ENCODE measurements around the gene ADD3. TPM values are rescaled to one million over a fixed set of nuclear protein-coding genes. Genes with fewer than 3 reads are reported as not detected.

Gene ADD3, protein sequence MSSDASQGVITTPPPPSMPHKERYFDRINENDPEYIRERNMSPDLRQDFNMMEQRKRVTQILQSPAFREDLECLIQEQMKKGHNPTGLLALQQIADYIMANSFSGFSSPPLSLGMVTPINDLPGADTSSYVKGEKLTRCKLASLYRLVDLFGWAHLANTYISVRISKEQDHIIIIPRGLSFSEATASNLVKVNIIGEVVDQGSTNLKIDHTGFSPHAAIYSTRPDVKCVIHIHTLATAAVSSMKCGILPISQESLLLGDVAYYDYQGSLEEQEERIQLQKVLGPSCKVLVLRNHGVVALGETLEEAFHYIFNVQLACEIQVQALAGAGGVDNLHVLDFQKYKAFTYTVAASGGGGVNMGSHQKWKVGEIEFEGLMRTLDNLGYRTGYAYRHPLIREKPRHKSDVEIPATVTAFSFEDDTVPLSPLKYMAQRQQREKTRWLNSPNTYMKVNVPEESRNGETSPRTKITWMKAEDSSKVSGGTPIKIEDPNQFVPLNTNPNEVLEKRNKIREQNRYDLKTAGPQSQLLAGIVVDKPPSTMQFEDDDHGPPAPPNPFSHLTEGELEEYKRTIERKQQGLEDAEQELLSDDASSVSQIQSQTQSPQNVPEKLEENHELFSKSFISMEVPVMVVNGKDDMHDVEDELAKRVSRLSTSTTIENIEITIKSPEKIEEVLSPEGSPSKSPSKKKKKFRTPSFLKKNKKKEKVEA
- total RNA-seq = 28.4 and 28.9 TPM in 2 replicates

DNA sequence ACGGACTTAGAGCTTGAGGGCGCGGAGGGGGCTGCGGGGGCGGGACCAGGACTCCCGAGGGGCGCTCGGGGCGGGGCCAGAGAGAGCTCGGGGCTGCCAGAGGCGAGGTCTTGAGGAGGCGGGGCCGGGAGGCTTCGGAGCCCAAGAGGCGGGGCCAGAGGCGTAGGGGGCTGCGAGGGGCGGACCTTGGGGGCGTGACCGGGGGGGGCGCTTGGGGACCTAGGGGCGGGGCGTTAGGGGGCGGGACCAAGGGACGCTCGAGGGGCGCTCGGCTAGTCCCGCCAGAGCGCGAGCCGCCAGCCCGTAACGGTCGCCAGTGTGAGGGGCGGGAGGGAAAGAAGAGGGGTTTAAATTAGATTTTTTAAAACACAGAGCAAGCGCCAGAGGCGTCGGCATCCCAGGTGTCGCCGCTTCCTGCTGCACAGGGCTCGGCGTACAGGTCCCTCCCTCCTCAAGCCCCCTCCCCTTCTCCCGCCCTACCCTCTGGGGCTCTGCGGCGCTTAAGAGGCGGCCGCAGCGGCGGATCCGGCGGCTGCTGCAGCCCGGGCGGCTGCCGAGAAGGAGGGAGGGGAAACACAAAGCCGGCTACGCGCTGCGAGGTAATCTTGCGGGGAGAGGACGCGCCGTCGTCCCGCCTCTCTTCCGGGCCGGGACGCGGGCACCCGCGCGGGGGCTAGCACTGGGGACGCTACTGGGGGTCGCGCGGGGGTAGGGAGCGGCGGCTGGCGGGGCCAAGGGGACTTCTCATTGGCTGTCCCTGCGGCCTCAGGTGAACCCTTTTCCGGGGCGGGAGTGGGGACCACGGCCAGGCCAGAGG, at the start of gene ADD3:
ADD3 (plus strand) TSS at position 284 of the 817 bp plus-strand sequence. CDS start 92,670 bp downstream, outside the sequence.
- Mint-ChIP-seq H3K4me3 (no peak within 1 kb of the TSS), H3K4me1 (peaks cover 40% of the 10 kb centered on the region)
- intact Hi-C loops (cut with micrococcal nuclease) = loop anchor here (1.0 to 5.0 kb wide), 6 partner anchors 29 to 219 kb away; no protein-coding TSS in a partner anchor

GRCh38 chr10:109958059-109958458, 49.7 kb upstream of the ADD3 start:
- H3K4me1 Mint-ChIP-seq = peaks cover 2% of the 10 kb centered on the region

More for the DNA sequence above, at the start of gene ADD3:
- Mint-ChIP-seq H3K36me3 (ENCODE audit: low read depth) (peaks cover 2% of the 10 kb centered on the region), H3K9me3 (no peaks in the 10 kb centered on the region), H3K27me3 (peaks cover 4% of the 10 kb centered on the region), H3K27ac (peak within 1 kb of the TSS; percentile 94)
- DNase-seq = peak; percentile 95

DNA sequence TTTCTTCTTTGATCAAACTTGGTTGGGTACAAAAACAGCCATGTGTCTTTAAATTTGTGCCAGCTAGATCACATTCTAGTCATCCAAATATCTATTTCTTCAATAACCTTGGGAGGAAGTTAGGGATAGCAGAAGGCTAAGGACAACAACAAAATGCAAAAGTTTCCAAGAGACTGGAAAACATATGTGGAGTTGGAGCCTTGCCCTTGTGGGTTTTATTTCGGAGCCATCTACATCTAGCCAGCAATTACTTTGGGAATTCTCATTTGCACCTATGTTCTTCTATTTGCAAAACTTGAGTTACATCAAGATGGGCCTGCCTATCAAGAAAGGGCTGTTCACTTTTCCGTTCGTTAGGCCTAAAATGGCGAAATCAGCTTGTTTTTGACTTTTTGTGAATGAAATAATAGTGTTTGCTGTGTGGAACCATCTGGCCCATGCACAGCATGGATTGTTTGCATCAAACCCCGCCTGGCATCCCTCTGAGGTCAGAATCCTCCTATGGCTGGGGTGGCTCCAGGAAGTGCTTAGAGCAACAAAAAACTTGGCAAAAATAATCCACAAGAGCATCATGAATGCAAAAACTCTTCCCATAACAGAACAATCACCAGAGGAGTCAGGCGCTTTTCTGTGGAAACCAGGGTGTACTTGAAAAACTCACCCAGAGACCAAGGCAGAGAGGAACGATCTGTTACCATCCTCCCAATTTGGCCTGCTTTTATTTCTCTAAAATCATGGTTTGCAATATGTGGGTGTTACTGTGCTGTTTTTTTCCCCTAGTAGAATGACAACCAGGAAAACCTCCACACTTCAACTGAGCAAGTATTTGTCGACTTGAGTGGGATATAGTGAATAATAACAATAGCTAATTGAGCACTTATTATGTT, 48.3 kb upstream of the ADD3 start:
- no peaks in the 10 kb centered on the region for H3K36me3 Mint-ChIP-seq (ENCODE audit: low read depth)
- no peak for DNase-seq
- intact Hi-C loops (cut with micrococcal nuclease) = loop anchor here (5.0 kb wide), 1 partner anchor 77 kb away; no protein-coding TSS in a partner anchor
- H3K4me1 Mint-ChIP-seq = peaks cover 2% of the 10 kb centered on the region
- no peak overlapping the region for H3K4me3 Mint-ChIP-seq
- H3K9me3 Mint-ChIP-seq = no peaks in the 10 kb centered on the region
- peaks cover 9% of the 10 kb centered on the region for H3K27me3 Mint-ChIP-seq
- no peak overlapping the region for H3K27ac Mint-ChIP-seq

More at GRCh38 chr10:109958059-109958458, 49.7 kb upstream of the ADD3 start:
- Mint-ChIP-seq H3K27ac (no peak overlapping the region), H3K36me3 (ENCODE audit: low read depth) (no peaks in the 10 kb centered on the region), H3K9me3 (no peaks in the 10 kb centered on the region), H3K27me3 (peaks cover 15% of the 10 kb centered on the region), H3K4me3 (no peak overlapping the region)
- intact Hi-C loops (cut with micrococcal nuclease) = loop anchor here (5.0 kb wide), 1 partner anchor 76 kb away; no protein-coding TSS in a partner anchor
- no peak for DNase-seq

DNA sequence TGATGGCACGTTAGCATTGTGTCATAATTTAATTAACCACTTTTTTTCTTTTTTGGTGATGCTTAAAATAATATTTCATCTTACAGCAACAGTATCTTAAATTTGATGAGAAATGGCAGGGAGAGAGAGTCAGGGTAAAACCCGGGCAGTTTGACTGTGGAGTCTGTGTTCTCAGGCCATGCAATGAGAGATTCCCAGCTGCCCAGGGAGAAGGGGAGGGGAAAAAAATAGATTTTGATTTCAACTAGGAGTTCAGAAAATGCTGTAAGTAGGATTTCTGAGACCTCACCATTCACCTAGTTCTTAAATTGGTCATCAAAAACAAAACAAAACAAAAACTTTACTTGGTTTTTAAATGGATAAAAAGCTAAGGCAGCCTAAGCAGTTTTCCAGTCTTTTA, 47.1 kb upstream of the ADD3 start:
- Mint-ChIP-seq H3K4me1 (peaks cover 2% of the 10 kb centered on the region), H3K36me3 (ENCODE audit: low read depth) (no peaks in the 10 kb centered on the region), H3K4me3 (no peak overlapping the region), H3K27me3 (peaks cover 6% of the 10 kb centered on the region), H3K27ac (no peak overlapping the region), H3K9me3 (no peaks in the 10 kb centered on the region)
- no peak for DNase-seq
- intact Hi-C loops (cut with micrococcal nuclease) = no loop called here

DNA sequence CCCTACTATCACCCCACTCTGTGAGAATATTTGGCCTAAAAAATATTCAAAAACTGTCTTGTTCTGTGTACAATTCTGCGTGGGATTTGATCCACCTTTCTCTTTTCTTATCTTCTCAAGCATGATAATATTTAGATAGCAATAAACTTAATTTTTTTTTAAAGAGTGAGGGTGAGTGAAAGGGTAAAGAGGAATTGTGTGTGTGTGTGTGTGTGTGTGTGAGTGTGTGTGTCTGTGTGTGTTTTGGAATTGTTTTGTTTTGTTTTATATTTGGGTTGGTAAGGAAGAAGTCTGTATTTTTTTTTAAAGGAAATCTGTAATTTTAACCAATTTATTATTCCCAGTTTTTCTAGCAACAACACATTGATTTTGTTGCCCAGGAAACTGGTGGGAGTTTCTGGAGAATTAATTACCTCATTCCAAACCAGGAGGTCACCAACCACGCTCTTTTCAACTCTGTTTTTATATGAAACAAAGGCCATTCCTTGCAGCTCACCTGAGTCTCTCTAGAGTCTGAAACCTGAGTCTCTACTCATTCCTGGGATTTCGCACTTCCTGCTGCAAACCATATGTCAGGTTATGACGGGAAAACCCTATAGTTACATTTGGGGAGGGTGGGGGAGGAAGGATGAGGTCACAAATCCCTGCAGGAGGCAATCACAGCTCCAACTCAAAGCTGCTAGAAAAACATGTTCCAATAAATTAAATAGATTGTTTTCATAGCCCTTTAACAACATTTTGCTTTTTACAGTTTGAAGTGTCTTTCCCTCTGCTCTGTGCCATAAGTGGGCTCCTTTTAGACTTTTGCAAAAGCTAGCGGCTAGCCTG, 46.4 kb upstream of the ADD3 start:
- intact Hi-C loops (cut with micrococcal nuclease) = no loop called here
- no peak overlapping the region for H3K4me3 Mint-ChIP-seq
- H3K9me3 Mint-ChIP-seq = no peaks in the 10 kb centered on the region
- DNase-seq = no peak
- H3K36me3 Mint-ChIP-seq (ENCODE audit: low read depth) = no peaks in the 10 kb centered on the region
- no peak overlapping the region for H3K27ac Mint-ChIP-seq
- H3K4me1 Mint-ChIP-seq = peaks cover 2% of the 10 kb centered on the region
- H3K27me3 Mint-ChIP-seq = peaks cover 5% of the 10 kb centered on the region

GRCh38 chr10:109962247-109962646, 45.5 kb upstream of the ADD3 start:
- Mint-ChIP-seq H3K9me3 (no peaks in the 10 kb centered on the region), H3K4me3 (no peak overlapping the region), H3K4me1 (peaks cover 2% of the 10 kb centered on the region), H3K27ac (no peak overlapping the region), H3K27me3 (peaks cover 5% of the 10 kb centered on the region), H3K36me3 (ENCODE audit: low read depth) (no peaks in the 10 kb centered on the region)
- no peak for DNase-seq
- intact Hi-C loops (cut with micrococcal nuclease) = no loop called here

- Mint-ChIP-seq H3K36me3 (ENCODE audit: low read depth) (no peaks in the 10 kb centered on the region), H3K9me3 (no peaks in the 10 kb centered on the region), H3K27ac (no peak overlapping the region), H3K4me3 (no peak overlapping the region), H3K4me1 (peaks cover 2% of the 10 kb centered on the region), H3K27me3 (peaks cover 5% of the 10 kb centered on the region)
- no peak for DNase-seq
- intact Hi-C loops (cut with micrococcal nuclease) = no loop called here
Measured at GRCh38 chr10:109963439-109963838, 44.3 kb upstream of the ADD3 start.

DNA sequence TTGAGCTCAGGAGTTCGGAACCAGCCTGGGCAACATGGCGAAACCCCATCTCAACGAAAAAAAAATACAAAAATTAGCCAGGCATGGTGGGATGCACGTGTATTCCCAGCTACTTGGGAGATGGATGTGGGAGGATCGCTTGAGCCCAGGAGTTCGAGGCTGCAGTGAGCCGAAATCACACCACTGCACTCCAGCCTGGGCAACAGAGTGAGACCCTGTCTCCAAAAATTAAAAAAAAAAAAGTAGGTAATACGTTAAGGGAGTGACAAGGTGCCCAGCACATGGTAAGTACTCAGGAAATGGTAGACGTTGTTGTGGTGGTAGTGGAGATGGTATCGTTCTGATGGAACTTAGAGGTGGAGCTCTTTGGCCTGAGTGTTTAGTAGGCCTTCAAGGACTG, 43.5 kb upstream of the ADD3 start:
- H3K27me3 Mint-ChIP-seq = peaks cover 10% of the 10 kb centered on the region
- intact Hi-C loops (cut with micrococcal nuclease) = no loop called here
- no peak overlapping the region for H3K27ac Mint-ChIP-seq
- H3K4me3 Mint-ChIP-seq = no peak overlapping the region
- DNase-seq = no peak
- no peaks in the 10 kb centered on the region for H3K9me3 Mint-ChIP-seq
- no peaks in the 10 kb centered on the region for H3K36me3 Mint-ChIP-seq (ENCODE audit: low read depth)
- H3K4me1 Mint-ChIP-seq = peaks cover 2% of the 10 kb centered on the region

DNA sequence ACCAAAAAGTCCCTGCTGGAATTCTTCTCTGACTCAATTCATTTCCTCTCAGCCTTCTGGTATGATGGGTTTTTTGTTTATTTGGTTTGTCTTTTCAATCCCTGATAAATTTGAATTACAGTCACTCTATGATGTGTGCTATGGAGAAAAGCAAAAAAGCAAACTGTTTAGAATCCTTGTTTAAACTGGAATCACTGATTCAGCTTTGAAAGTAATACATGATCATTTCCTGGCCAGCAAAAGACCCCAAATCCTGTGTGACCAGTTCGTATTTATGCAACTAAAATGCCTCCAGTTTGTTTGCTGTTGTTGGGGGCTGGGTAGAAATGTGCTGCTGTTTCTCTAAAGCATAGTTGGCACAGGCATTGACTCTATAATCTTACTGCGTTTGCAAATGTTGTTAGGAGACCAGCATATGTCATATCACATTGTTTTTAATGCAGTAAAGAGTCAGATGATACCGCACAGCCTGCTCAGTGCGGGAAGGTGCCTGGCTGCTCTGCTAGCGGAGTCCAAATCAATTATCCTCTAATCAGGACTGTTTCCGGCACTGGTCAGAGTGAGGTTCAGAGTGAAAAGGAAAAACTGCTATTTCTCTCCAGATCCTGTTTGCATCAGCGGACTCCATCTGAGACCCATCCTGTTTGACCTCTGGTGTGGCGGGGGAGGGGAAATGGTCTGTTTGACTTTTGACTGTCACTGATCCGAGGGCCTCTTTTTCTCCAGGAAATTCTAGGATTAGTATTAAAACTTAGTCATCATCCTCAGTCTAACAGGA, 40.6 kb upstream of the ADD3 start:
- Mint-ChIP-seq H3K27me3 (peaks cover 23% of the 10 kb centered on the region), H3K4me3 (no peak overlapping the region), H3K27ac (no peak overlapping the region), H3K4me1 (peaks cover 2% of the 10 kb centered on the region), H3K9me3 (no peaks in the 10 kb centered on the region), H3K36me3 (ENCODE audit: low read depth) (no peaks in the 10 kb centered on the region)
- intact Hi-C loops (cut with micrococcal nuclease) = no loop called here
- DNase-seq = no peak

DNA sequence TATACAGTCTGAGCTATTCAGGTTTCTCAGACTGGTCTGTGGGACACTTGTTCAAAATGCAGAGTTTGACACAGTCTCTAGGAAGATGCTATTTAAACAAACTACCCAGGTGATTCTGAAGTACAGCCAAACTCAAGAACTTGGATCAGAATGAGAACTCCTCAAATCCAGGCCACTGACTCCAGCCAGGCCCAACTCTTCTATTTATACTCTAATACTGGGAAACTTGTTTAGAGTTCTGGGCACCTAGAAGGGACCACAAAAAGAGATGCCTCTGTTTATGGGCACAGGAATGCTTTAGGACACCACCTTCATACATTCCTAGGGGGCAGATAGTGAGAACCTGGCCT, 40.1 kb upstream of the ADD3 start:
- DNase-seq = no peak
- no peaks in the 10 kb centered on the region for H3K9me3 Mint-ChIP-seq
- H3K4me3 Mint-ChIP-seq = no peak overlapping the region
- peaks cover 26% of the 10 kb centered on the region for H3K27me3 Mint-ChIP-seq
- H3K4me1 Mint-ChIP-seq = peaks cover 2% of the 10 kb centered on the region
- H3K36me3 Mint-ChIP-seq (ENCODE audit: low read depth) = no peaks in the 10 kb centered on the region
- intact Hi-C loops (cut with micrococcal nuclease) = no loop called here
- H3K27ac Mint-ChIP-seq = no peak overlapping the region

DNA sequence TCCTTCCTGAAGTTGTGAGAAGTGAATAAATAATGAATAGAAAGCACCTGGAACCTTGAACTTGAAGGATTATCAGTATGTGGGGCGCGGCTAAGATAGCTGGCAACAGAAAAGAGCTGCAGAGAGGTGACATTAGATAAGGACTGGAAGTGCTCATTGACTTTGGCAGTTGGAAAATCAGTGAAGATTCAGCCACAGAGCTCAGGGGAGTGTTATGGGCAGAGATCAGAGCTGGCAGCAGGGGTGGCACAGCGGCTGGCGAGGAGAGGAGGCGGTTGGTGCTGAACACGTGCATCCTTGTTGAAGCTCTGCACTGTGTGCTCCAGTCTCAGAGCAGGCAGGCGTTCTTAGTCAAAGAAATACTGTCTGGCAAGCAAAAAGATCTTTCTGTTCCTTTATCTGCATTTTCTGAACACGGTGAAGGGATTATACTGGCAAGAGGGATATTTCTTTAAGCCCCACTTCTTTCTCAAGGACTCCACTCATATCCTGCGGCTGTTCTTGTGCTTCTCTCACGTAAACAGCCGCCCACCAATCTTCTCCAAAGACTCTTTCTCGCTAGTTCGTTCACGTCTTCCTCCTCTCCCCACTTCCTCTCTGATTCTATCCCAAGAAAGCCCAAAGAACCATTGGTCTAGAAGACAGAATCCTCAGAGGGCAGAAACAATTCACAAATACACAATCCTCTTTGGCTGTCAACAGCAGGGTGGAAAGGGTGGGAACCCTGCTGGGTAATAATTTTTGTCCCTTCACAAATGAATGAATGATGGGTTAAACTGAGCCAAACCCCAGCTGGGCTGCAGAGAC, 38.6 kb upstream of the ADD3 start:
- no peak for DNase-seq
- H3K4me3 Mint-ChIP-seq = no peak overlapping the region
- H3K27ac Mint-ChIP-seq = no peak overlapping the region
- H3K36me3 Mint-ChIP-seq (ENCODE audit: low read depth) = no peaks in the 10 kb centered on the region
- H3K27me3 Mint-ChIP-seq = peaks cover 28% of the 10 kb centered on the region
- intact Hi-C loops (cut with micrococcal nuclease) = no loop called here
- H3K4me1 Mint-ChIP-seq = no peaks in the 10 kb centered on the region
- H3K9me3 Mint-ChIP-seq = no peaks in the 10 kb centered on the region

Measured in activated CD4-positive, alpha-beta T cell treated with anti-CD3 and anti-CD28 coated beads, Interleukin-2, amount 10 ng/mL, durations not matched to agents 24 days and 14 days (primary cell).